GM12878 (cell line): ENCODE data around the gene MAK. TPM values are rescaled to one million over a fixed set of nuclear protein-coding genes. Genes with fewer than 3 reads are reported as not detected.

Experiments used
- ATAC-seq: fragments of 200-7000 bp; cut with Tn5 transposase; 3 replicates; pipeline ENCODE4 v1.9.1; 2020; ENCODE audit warnings: mild to moderate bottlenecking, moderate library complexity
- BruUV-seq: library from RNA; stranded (reverse); fragments of 400-500 nt; replicated peaks from 2 replicates; lab custom pipeline; 2021; lab: Mats Ljungman, UMichigan
- CTCF ChIA-PET: fragments of 300-600 bp; sonication (Branson Sonifier 250); formaldehyde crosslinking; extraction: SDS; loops from one replicate; lab custom pipeline; 2021; ENCODE audit warnings: inconsistent platforms; lab: Yijun Ruan, JAX
- POLR2A ChIA-PET: fragments of 350-600 bp; formaldehyde crosslinking; extraction: SDS; loops from one replicate; lab custom pipeline; 2021; ENCODE audit warnings: inconsistent platforms; lab: Charles Lee
- RAD21 ChIA-PET: fragments of 300-600 bp; sonication (Branson Sonifier 250); formaldehyde crosslinking; loops from one replicate; lab custom pipeline; 2023; ENCODE audit warnings: antibody characterized with exemption; ENCODE audit not compliant: unreplicated experiment; lab: Charles Lee
- SMC1A ChIA-PET: fragments of 300-600 bp; sonication (Branson Sonifier 250); formaldehyde crosslinking; loops from one replicate; lab custom pipeline; 2023; ENCODE audit not compliant: unreplicated experiment, uncharacterized antibody; lab: Charles Lee
- DNase-seq: peaks from one replicate; pipeline ENCODE4 v3.0.0-alpha.2; 2011; ENCODE audit warnings: low read depth, low spot score
- FAIRE-seq: peaks from 3 replicates; lab custom pipeline; 2011; peaks lifted over from hg19 to GRCh38; lab: Jason Lieb, UNC
- H2AFZ ChIP-seq: 2 replicates; pipeline ENCODE4 v1.6.0; 2011; ENCODE audit warnings: low read depth, low read length, control low read depth; ENCODE audit not compliant: control insufficient read depth
- H3K27ac ChIP-seq: 2 replicates; pipeline ENCODE4 v1.5.1; 2011; ENCODE audit warnings: control low read depth; ENCODE audit not compliant: control insufficient read depth, insufficient read depth
- H3K27me3 ChIP-seq, 2 experiments: replicated peaks in 1 of 2; 2 replicates each; pipeline versions ENCODE4 v1.6.0 to v1.6.1; 2011; ENCODE audit warnings: low read length in 1 of 2; ENCODE audit not compliant: control insufficient read depth in 2 of 2, insufficient read depth in 2 of 2
- H3K36me3 ChIP-seq, 2 experiments: 2 replicates each; pipeline ENCODE4 v1.5.1; 2011; ENCODE audit warnings: low read length in 1 of 2; ENCODE audit not compliant: control insufficient read depth in 2 of 2, insufficient read depth in 2 of 2
- H3K4me1 ChIP-seq: 2 replicates; pipeline ENCODE4 v1.6.1; 2011; ENCODE audit warnings: mild to moderate bottlenecking, low read length, moderate library complexity, mixed read lengths; ENCODE audit not compliant: control insufficient read depth, insufficient read depth
- H3K4me2 ChIP-seq: 2 replicates; pipeline ENCODE4 v1.6.0; 2011; ENCODE audit warnings: control low read depth; ENCODE audit not compliant: control insufficient read depth, insufficient read depth
- H3K4me3 ChIP-seq: fragments of 200-600 bp; sonication (generic); 2 replicates; pipeline ENCODE4 v1.5.1; 2016
- H3K79me2 ChIP-seq: 2 replicates; pipeline ENCODE4 v1.6.0; 2011; ENCODE audit warnings: low read length; ENCODE audit not compliant: control insufficient read depth, insufficient read depth
- H3K9ac ChIP-seq: 2 replicates; pipeline ENCODE4 v1.8.0; 2011; ENCODE audit warnings: low read length, control low read depth, mixed read lengths; ENCODE audit not compliant: control insufficient read depth, insufficient read depth
- H3K9me3 ChIP-seq: replicated peaks from 3 replicates; pipeline ENCODE4 v1.5.1; 2011; ENCODE audit warnings: mild to moderate bottlenecking, low read length; ENCODE audit not compliant: control insufficient read depth, insufficient read depth
- H4K20me1 ChIP-seq: 2 replicates; pipeline ENCODE4 v1.6.0; 2011; ENCODE audit not compliant: control insufficient read depth, insufficient read depth
- ATF7 ChIP-seq: fragments of 450-650 bp; IDR thresholded peaks from 2 replicates; pipeline ENCODE4 v1.6.1; 2016; ENCODE audit warnings: low read depth, mild to moderate bottlenecking
- BCL3 ChIP-seq: IDR thresholded peaks from 2 replicates; pipeline ENCODE4 v1.6.1; 2011; ENCODE audit warnings: borderline replicate concordance, low read depth, mild to moderate bottlenecking, moderate library complexity, low read length; ENCODE audit not compliant: insufficient read depth, poor library complexity, severe bottlenecking
- CHD1 ChIP-seq: IDR thresholded peaks from 2 replicates; pipeline ENCODE4 v1.6.1; 2012; ENCODE audit warnings: low read depth, low read length, improper control_type of control experiment
- E4F1 ChIP-seq: fragments of 450-650 bp; IDR thresholded peaks from 2 replicates; pipeline ENCODE4 v1.6.1; 2018; ENCODE audit warnings: borderline replicate concordance, mild to moderate bottlenecking; ENCODE audit not compliant: partially characterized antibody
- EED ChIP-seq: sonication (generic); IDR thresholded peaks from 2 replicates; pipeline ENCODE4 v1.6.1; 2016; ENCODE audit warnings: antibody characterized with exemption, low read depth
- ELK1 ChIP-seq: IDR thresholded peaks from 2 replicates; pipeline ENCODE4 v1.6.1; 2012; ENCODE audit warnings: low read depth, low read length, improper control_type of control experiment
- ETV6 ChIP-seq, 2 experiments: fragments of 450-650 bp in 1 of 2; IDR thresholded peaks in 1 of 2; conservative IDR thresholded peaks in 1 of 2; 2 replicates each; pipeline ENCODE4 v1.6.1; 2014; ENCODE audit warnings: antibody characterized with exemption in 1 of 2, borderline replicate concordance in 1 of 2, low read depth in 1 of 2, mild to moderate bottlenecking in 1 of 2, moderate library complexity in 1 of 2
- FOXK2 ChIP-seq: fragments of 450-650 bp; IDR thresholded peaks from 2 replicates; pipeline ENCODE4 v1.6.1; 2017; ENCODE audit warnings: mild to moderate bottlenecking, moderate library complexity
- GATAD2B ChIP-seq: fragments of 450-650 bp; conservative IDR thresholded peaks from 2 replicates; pipeline ENCODE4 v1.6.1; 2017; ENCODE audit warnings: low read depth, mild to moderate bottlenecking, moderate library complexity
- KDM1A ChIP-seq: fragments of 200-600 bp; sonication (generic); IDR thresholded peaks from 2 replicates; pipeline ENCODE4 v1.6.1; 2016; ENCODE audit warnings: borderline replicate concordance
- MEF2A ChIP-seq: IDR thresholded peaks from 2 replicates; pipeline ENCODE4 v1.6.1; 2011; ENCODE audit warnings: low read depth, mild to moderate bottlenecking, low read length, moderate library complexity; ENCODE audit not compliant: insufficient read depth
- POLR2A ChIP-seq: IDR thresholded peaks from 2 replicates; pipeline ENCODE4 v1.6.1; 2011; ENCODE audit warnings: low read depth, mild to moderate bottlenecking, low read length
- RB1 ChIP-seq: fragments of 450-650 bp; formaldehyde crosslinking; IDR thresholded peaks from 2 replicates; pipeline ENCODE4 v1.6.1; 2017; ENCODE audit warnings: mild to moderate bottlenecking, borderline replicate concordance
- TBL1XR1 ChIP-seq: IDR thresholded peaks from 2 replicates; pipeline ENCODE4 v1.6.1; 2012; ENCODE audit warnings: low read depth, low read length, improper control_type of control experiment
- USF2 ChIP-seq: IDR thresholded peaks from 2 replicates; pipeline ENCODE4 v1.6.1; 2011; ENCODE audit warnings: low read depth, low read length, improper control_type of control experiment, borderline replicate concordance
- WGBS: methylation state at CpG from one replicate; pipeline ENCODE4 v1.1.6; 2016; ENCODE audit warnings: low lambda C conversion rate; ENCODE audit not compliant: insufficient replicate concordance, insufficient coverage; ENCODE audit errors: missing lambda C conversion rate; 5-methylcytosine and 5-hydroxymethylcytosine counted together
- in situ Hi-C: fragments of 300-500 bp; cut with MboI; formaldehyde crosslinking; loops from 9 replicates; pipeline ENCODE4 v1.14.3; 2018; ENCODE audit warnings: mixed read lengths
- intact Hi-C: fragments of 100-400 bp; cut with micrococcal nuclease; formaldehyde crosslinking; loops from one replicate; pipeline ENCODE4 v1.14.2; 2022; ENCODE audit not compliant: unreplicated experiment
- polyA plus RNA-seq, 11 experiments: library from polyadenylated mRNA; depleted of rRNA in 4 of 11; unstranded in 6 of 11; stranded (reverse) in 5 of 11; fragments of >200 nt; fragmentation: Nextera tagmentation in 4 of 11; fragmentation: Illumina TruSeq in 1 of 11; extraction: Ambion mirVana in 4 of 11; extraction: Trizol in 1 of 11; gene quantifications; 1 replicate in 1 of 11; 2 replicates in 10 of 11; pipeline versions ENCODE4 v1.2.1 to v1.2.3, GENCODE V29; 2011 to 2016; ENCODE audit warnings: inconsistent platforms in 2 of 11, missing spikeins in 2 of 11, low read depth in 1 of 11
- total RNA-seq, 4 experiments: library from RNA; depleted of rRNA in 3 of 4; stranded (reverse); fragments of >200 nt in 3 of 4; fragmentation: Illumina TruSeq in 1 of 4; extraction: Trizol in 1 of 4; gene quantifications; 2 replicates each; pipeline versions ENCODE4 v1.2.1 to v1.2.3, GENCODE V29; 2013 to 2021

MAK gene
- total and polyA plus RNA-seq, 10 of the 15 experiments (the other 5 are each of a cell fraction or from before 2014, with no cell fraction given): 0.01 to 0.90 (median 0.13) TPM; not detected in 1

- peaks cover 13% of the 10 kb centered on the region for H3K79me2 ChIP-seq
- DNase-seq (peak; percentile 71), FAIRE-seq (peak; percentile 62), ATAC-seq (peak; percentile 99)
- H3K4me1 ChIP-seq: peaks cover 4% of the 10 kb centered on the region
- H2AFZ ChIP-seq: peak within 1 kb of the TSS; percentile 81
- ChIA-PET SMC1A (interaction anchor here (1.2 to 4.1 kb wide), 4 partner anchors 11 to 28 kb away, joined by 4 to 46 read pairs (median 8); partner anchors contain the start of genes C6orf52, PAK1IP1 and TMEM14B), CTCF (interaction anchor here (0.9 to 2.1 kb wide), 4 partner anchors 24 to 215 kb away, joined by 3 to 11 read pairs (median 4); partner anchors contain the start of gene TMEM14B), POLR2A (interaction anchor here (0.6 to 6.0 kb wide), 6 partner anchors 24 to 1579 kb away, joined by 3 to 40 read pairs (median 5); partner anchors contain the start of genes C6orf52, PAK1IP1 and TMEM14B), RAD21 (interaction anchor here (0.6 to 1.7 kb wide), 6 partner anchors 23 to 244 kb away, joined by 3 to 8 read pairs (median 4); no protein-coding TSS in a partner anchor)
- H3K4me2 ChIP-seq: peak within 1 kb of the TSS; percentile 61
- H3K27ac ChIP-seq: peak within 1 kb of the TSS; percentile 63
- H3K36me3 ChIP-seq: no peaks in the 10 kb centered on the region; a peak in 1 of 4 replicates
- peaks cover 11% of the 10 kb centered on the region for H3K9me3 ChIP-seq
- no peaks in the 10 kb centered on the region for H3K27me3 ChIP-seq
- H3K9ac ChIP-seq: peak within 1 kb of the TSS; percentile 90
- intact Hi-C loops (loop anchor here (1.0 to 10.0 kb wide), 3 partner anchors 24 to 188 kb away; partner anchors contain the start of genes C6orf52, PAK1IP1 and TMEM14B), in situ Hi-C loops (no loop called here)
- peak within 1 kb of the TSS; percentile 97 for H3K4me3 ChIP-seq
- BruUV-seq: TSS peak; percentile 76
- WGBS: 2% methylated on average over 51 of the region's 55 CpGs
- H4K20me1 ChIP-seq: no peaks in the 10 kb centered on the region
- TF ChIP-seq EED (peak; percentile 66), ETV6 (conservative IDR thresholded peaks at IDR 0.05 in 1 of 2, IDR thresholded peaks at IDR 0.05 in 1 of 2; ENCODE audit: borderline replicate concordance in 1 of 2, low read depth in 1 of 2) (no peak), E4F1 (peak; percentile 15), MEF2A (no peak), GATAD2B (no peak; the same call in 1 of the 2 replicates), FOXK2 (no peak), ATF7 (0 out of 2 replicates have a peak, but pooled peaks have one; percentile 19), TBL1XR1 (peak; percentile 37; the same call in 1 of the 2 replicates), CHD1 (no peak), POLR2A (peak; percentile 85), ELK1 (peak; percentile 40; the same call in 1 of the 2 replicates), RB1 (peak; percentile 15; the same call in 1 of the 2 replicates), BCL3 (no peak), USF2 (peak; percentile 60; the same call in 1 of the 2 replicates), KDM1A (no peak)
Observed at GRCh38 chr6:10722820-10723566, 115.3 kb downstream of the MAK start, which contains the start of gene TMEM14C. TMEM14C (plus strand) TSS chr6:10723070; CDS start chr6:10724614, 1,544 bp downstream.
